Activated B cell treated with CpG ODN at 0.5 μM for 24 hours (primary cell): ENCODE results near the gene CTNNA1. TPM values are rescaled to one million over a fixed set of nuclear protein-coding genes. Genes with fewer than 3 reads are reported as not detected.
A peak's percentile ranks its signal among the peaks of the same experiment; 100 is the strongest.

Experiments
- ATAC-seq: fragments of 200-7000 bp; cut with Tn5 transposase; one replicate; pipeline ENCODE4 v1.10.0; 2021; ENCODE audit warnings: low read depth, mild to moderate bottlenecking, moderate library complexity
- CTCF ChIA-PET: fragments of 350-600 bp; sonication (Branson Sonifier 250); formaldehyde crosslinking; loops from one replicate; lab custom pipeline; 2021; ENCODE audit warnings: antibody characterized with exemption; lab: Charles Lee
- POLR2A ChIA-PET: fragments of 350-600 bp; sonication (Branson Sonifier 250); formaldehyde crosslinking; loops from one replicate; lab custom pipeline; 2021; ENCODE audit warnings: antibody characterized with exemption; lab: Charles Lee
- DNase-seq: peaks from one replicate; pipeline ENCODE4 v3.0.0; 2022
- H3K27ac Mint-ChIP-seq: one replicate; pipeline ENCODE4 v1.8.0; 2020; ENCODE audit warnings: mixed read lengths
- H3K27me3 Mint-ChIP-seq: one replicate; pipeline ENCODE4 v1.8.0; 2021; ENCODE audit warnings: mixed read lengths
- H3K36me3 Mint-ChIP-seq: one replicate; pipeline ENCODE4 v1.8.0; 2021; ENCODE audit warnings: low read depth, mixed read lengths
- H3K4me1 Mint-ChIP-seq: one replicate; pipeline ENCODE4 v1.8.0; 2021; ENCODE audit warnings: mixed read lengths
- H3K4me3 Mint-ChIP-seq: one replicate; pipeline ENCODE4 v1.8.0; 2020; ENCODE audit warnings: mild to moderate bottlenecking, mixed read lengths
- H3K9me3 Mint-ChIP-seq: one replicate; pipeline ENCODE4 v1.8.0; 2020; ENCODE audit warnings: mixed read lengths
- CTCF ChIP-seq: fragments of 200-600 bp; IDR thresholded peaks from one replicate; pipeline ENCODE4 v1.8.0; 2022; ENCODE audit warnings: antibody characterized with exemption, mild to moderate bottlenecking
- intact Hi-C: fragments of 100-400 bp; cut with micrococcal nuclease; formaldehyde crosslinking; loops from one replicate; pipeline ENCODE4 v1.15.1; 2024
- total RNA-seq: library from RNA; stranded (reverse); gene quantifications from 2 replicates; pipeline ENCODE4 v1.2.3, GENCODE V29; 2022

The CTNNA1 gene
- total RNA-seq, 1 donor from 2014 or later, result 76.0 TPM

- TF ChIP-seq CTCF, result no peak
- DNase-seq (no peak), ATAC-seq (no peak)
- Mint-ChIP-seq H3K27ac (no peak overlapping the region), H3K9me3 (no peaks in the 10 kb centered on the region), H3K27me3 (no peaks in the 10 kb centered on the region), H3K4me1 (peaks cover 15% of the 10 kb centered on the region), H3K4me3 (no peak overlapping the region), H3K36me3 (peaks cover 6% of the 10 kb centered on the region)
- POLR2A ChIA-PET, result no interaction called here
- intact Hi-C loops, result no loop called here
- CTCF ChIA-PET, result no interaction called here
These were observed 197.3 kb downstream of the CTNNA1 start for GRCh38 chr5:138950421-138951031.

GRCh38 chr5:138951091-138951985 is 198.1 kb downstream of the CTNNA1 start:
- Mint-ChIP-seq H3K4me3 (no peak overlapping the region), H3K9me3 (no peaks in the 10 kb centered on the region), H3K27me3 (no peaks in the 10 kb centered on the region), H3K4me1 (peaks cover 15% of the 10 kb centered on the region), H3K36me3 (peaks cover 6% of the 10 kb centered on the region), H3K27ac (no peak overlapping the region)
- no peak for ATAC-seq
- intact Hi-C loops, result no loop called here
- CTCF ChIA-PET, result no interaction called here
- no peak for TF ChIP-seq CTCF
- POLR2A ChIA-PET, result no interaction called here
- DNase-seq, result no peak

GRCh38 chr5:138951986-138952735 is 198.9 kb downstream of the CTNNA1 start:
- no peaks in the 10 kb centered on the region for H3K27me3 Mint-ChIP-seq
- POLR2A ChIA-PET, result no interaction called here
- H3K27ac Mint-ChIP-seq, result no peak overlapping the region
- CTCF ChIA-PET, result no interaction called here
- H3K4me3 Mint-ChIP-seq, result no peak overlapping the region
- intact Hi-C loops, result no loop called here
- peaks cover 15% of the 10 kb centered on the region for H3K4me1 Mint-ChIP-seq
- DNase-seq (no peak), ATAC-seq (no peak)
- TF ChIP-seq CTCF, result no peak
- peaks cover 6% of the 10 kb centered on the region for H3K36me3 Mint-ChIP-seq
- no peaks in the 10 kb centered on the region for H3K9me3 Mint-ChIP-seq

- POLR2A ChIA-PET, result interaction anchor here (1.4 kb wide), 1 partner anchor 10 kb away, joined by 3 read pairs; no protein-coding TSS in a partner anchor
- Mint-ChIP-seq H3K9me3 (no peaks in the 10 kb centered on the region), H3K4me1 (peaks cover 15% of the 10 kb centered on the region), H3K36me3 (peaks cover 2% of the 10 kb centered on the region), H3K27me3 (no peaks in the 10 kb centered on the region), H3K27ac (no peak overlapping the region), H3K4me3 (peak overlapping the region; percentile 59)
- DNase-seq (no peak), ATAC-seq (no peak)
- no peak for TF ChIP-seq CTCF
- CTCF ChIA-PET, result no interaction called here
- intact Hi-C loops, result no loop called here
These were observed 199.7 kb downstream of the CTNNA1 start for GRCh38 chr5:138952962-138953361.
